ENCODE measurements around the gene G6PC3. TPM values are rescaled to one million over a fixed set of nuclear protein-coding genes. Genes with fewer than 3 reads are reported as not detected.

Gene G6PC3
- total and polyA plus RNA-seq, 10 of the 15 experiments (the other 5 are each of a cell fraction or from before 2014, with no cell fraction given), result 13.0 to 93.7 (median 43.0) TPM

DNA sequence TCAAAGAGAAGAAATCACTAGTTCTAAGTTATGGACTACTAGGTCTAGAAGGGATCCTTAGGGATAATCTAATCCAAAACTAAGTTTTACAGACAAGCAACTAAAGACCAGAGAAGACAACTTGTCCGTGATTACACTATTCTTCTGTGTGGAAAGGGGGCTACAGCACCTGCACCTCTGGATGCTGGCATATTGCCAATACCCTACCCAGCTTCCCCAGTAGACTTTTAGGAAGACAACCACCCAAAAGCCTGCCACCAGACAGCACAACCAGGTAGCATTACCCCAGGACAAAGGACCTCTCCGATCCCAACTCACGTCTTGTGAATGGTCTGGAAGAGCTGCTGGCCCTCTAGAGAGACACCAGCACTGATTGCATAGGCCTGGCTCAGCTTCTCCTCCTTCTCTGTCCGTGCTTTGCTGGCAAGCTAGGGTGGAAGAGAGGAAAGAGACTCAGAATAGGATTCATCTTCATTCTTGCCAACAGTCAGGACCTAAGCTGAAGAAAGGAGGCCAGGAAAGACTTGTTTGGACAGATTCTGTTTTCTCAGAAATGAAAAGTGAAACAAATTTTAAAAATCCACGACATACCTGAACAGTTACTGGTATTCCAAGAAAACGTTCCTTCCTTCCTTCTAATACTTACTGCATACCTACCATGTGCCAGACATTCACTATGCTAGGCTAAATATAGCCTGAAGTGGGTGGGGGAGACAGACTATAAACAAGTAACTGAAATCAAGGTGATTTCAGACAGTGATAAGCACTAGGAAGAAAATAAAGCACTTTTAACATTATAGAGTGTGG, 30.5 kb upstream of the G6PC3 start (continued):
- TF ChIP-seq NRF1 (conservative IDR thresholded peaks at IDR 0.05; ENCODE audit: low read depth, low read length) (no peak), YY1 (IDR thresholded peaks at IDR 0.05; ENCODE audit: low read depth, low read length) (no peak), SUZ12 (IDR thresholded peaks at IDR 0.05; ENCODE audit: unreplicated experiment) (no peak), NKRF (conservative IDR thresholded peaks at IDR 0.05) (no peak), IRF5 (IDR thresholded peaks at IDR 0.05; ENCODE audit: borderline replicate concordance) (no peak), CBX3 (IDR thresholded peaks at IDR 0.05; ENCODE audit: borderline replicate concordance, low read depth) (no peak), PML (IDR thresholded peaks at IDR 0.05; ENCODE audit: low read length) (no peak), MEF2B (IDR thresholded peaks at IDR 0.05; ENCODE audit: partially characterized antibody, poor library complexity, severe bottlenecking) (no peak)
- TF ChIP-seq, protein P1, sequence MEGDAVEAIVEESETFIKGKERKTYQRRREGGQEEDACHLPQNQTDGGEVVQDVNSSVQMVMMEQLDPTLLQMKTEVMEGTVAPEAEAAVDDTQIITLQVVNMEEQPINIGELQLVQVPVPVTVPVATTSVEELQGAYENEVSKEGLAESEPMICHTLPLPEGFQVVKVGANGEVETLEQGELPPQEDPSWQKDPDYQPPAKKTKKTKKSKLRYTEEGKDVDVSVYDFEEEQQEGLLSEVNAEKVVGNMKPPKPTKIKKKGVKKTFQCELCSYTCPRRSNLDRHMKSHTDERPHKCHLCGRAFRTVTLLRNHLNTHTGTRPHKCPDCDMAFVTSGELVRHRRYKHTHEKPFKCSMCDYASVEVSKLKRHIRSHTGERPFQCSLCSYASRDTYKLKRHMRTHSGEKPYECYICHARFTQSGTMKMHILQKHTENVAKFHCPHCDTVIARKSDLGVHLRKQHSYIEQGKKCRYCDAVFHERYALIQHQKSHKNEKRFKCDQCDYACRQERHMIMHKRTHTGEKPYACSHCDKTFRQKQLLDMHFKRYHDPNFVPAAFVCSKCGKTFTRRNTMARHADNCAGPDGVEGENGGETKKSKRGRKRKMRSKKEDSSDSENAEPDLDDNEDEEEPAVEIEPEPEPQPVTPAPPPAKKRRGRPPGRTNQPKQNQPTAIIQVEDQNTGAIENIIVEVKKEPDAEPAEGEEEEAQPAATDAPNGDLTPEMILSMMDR (IDR thresholded peaks at IDR 0.05 in 2 of 3, conservative IDR thresholded peaks at IDR 0.05 in 1 of 3; ENCODE audit: control insufficient read depth in 2 of 3, extremely low read depth in 1 of 3, insufficient read depth in 1 of 3, low read depth in 3 of 3, low read length in 3 of 3), result no peak
- TF ChIP-seq, protein P2, sequence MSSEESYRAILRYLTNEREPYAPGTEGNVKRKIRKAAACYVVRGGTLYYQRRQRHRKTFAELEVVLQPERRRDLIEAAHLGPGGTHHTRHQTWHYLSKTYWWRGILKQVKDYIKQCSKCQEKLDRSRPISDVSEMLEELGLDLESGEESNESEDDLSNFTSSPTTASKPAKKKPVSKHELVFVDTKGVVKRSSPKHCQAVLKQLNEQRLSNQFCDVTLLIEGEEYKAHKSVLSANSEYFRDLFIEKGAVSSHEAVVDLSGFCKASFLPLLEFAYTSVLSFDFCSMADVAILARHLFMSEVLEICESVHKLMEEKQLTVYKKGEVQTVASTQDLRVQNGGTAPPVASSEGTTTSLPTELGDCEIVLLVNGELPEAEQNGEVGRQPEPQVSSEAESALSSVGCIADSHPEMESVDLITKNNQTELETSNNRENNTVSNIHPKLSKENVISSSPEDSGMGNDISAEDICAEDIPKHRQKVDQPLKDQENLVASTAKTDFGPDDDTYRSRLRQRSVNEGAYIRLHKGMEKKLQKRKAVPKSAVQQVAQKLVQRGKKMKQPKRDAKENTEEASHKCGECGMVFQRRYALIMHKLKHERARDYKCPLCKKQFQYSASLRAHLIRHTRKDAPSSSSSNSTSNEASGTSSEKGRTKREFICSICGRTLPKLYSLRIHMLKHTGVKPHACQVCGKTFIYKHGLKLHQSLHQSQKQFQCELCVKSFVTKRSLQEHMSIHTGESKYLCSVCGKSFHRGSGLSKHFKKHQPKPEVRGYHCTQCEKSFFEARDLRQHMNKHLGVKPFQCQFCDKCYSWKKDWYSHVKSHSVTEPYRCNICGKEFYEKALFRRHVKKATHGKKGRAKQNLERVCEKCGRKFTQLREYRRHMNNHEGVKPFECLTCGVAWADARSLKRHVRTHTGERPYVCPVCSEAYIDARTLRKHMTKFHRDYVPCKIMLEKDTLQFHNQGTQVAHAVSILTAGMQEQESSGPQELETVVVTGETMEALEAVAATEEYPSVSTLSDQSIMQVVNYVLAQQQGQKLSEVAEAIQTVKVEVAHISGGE (CRISPR knock-in tag; IDR thresholded peaks at IDR 0.05), result no peak
- TF ChIP-seq, protein P3, sequence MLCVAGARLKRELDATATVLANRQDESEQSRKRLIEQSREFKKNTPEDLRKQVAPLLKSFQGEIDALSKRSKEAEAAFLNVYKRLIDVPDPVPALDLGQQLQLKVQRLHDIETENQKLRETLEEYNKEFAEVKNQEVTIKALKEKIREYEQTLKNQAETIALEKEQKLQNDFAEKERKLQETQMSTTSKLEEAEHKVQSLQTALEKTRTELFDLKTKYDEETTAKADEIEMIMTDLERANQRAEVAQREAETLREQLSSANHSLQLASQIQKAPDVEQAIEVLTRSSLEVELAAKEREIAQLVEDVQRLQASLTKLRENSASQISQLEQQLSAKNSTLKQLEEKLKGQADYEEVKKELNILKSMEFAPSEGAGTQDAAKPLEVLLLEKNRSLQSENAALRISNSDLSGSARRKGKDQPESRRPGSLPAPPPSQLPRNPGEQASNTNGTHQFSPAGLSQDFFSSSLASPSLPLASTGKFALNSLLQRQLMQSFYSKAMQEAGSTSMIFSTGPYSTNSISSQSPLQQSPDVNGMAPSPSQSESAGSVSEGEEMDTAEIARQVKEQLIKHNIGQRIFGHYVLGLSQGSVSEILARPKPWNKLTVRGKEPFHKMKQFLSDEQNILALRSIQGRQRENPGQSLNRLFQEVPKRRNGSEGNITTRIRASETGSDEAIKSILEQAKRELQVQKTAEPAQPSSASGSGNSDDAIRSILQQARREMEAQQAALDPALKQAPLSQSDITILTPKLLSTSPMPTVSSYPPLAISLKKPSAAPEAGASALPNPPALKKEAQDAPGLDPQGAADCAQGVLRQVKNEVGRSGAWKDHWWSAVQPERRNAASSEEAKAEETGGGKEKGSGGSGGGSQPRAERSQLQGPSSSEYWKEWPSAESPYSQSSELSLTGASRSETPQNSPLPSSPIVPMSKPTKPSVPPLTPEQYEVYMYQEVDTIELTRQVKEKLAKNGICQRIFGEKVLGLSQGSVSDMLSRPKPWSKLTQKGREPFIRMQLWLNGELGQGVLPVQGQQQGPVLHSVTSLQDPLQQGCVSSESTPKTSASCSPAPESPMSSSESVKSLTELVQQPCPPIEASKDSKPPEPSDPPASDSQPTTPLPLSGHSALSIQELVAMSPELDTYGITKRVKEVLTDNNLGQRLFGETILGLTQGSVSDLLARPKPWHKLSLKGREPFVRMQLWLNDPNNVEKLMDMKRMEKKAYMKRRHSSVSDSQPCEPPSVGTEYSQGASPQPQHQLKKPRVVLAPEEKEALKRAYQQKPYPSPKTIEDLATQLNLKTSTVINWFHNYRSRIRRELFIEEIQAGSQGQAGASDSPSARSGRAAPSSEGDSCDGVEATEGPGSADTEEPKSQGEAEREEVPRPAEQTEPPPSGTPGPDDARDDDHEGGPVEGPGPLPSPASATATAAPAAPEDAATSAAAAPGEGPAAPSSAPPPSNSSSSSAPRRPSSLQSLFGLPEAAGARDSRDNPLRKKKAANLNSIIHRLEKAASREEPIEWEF (IDR thresholded peaks at IDR 0.05; ENCODE audit: insufficient replicate concordance, low read depth, low read length), result no peak
